Caco-2 (cell line): Measurements from ENCODE around the gene RNF41. TPM values are rescaled to one million over a fixed set of nuclear protein-coding genes. Genes with fewer than 3 reads are reported as not detected.
A peak's percentile ranks its signal among the peaks of the same experiment; 100 is the strongest.

Experiments used
- BruUV-seq: library from RNA; stranded (reverse); fragments of 400-500 nt; replicated peaks from 2 replicates; lab custom pipeline; 2021; lab: Mats Ljungman, UMichigan
- CTCF ChIA-PET: fragments of 300-600 bp; sonication (Branson Sonifier 250); formaldehyde crosslinking; loops from one replicate; lab custom pipeline; 2022; ENCODE audit warnings: antibody characterized with exemption; lab: Charles Lee
- POLR2A ChIA-PET: fragments of 300-600 bp; sonication (Branson Sonifier 250); formaldehyde crosslinking; loops from one replicate; lab custom pipeline; 2022; ENCODE audit warnings: antibody characterized with exemption; lab: Charles Lee
- DNase-seq, 2 experiments: peaks; one replicate each; pipeline versions ENCODE4 v3.0.0 to v3.0.0-alpha.2; 2020 to 2022
- H3K27me3 ChIP-seq: replicated peaks from 2 replicates; pipeline ENCODE4 v1.6.0; 2011; ENCODE audit warnings: low read length; ENCODE audit not compliant: control insufficient read depth, insufficient read depth
- H3K36me3 ChIP-seq: 2 replicates; pipeline ENCODE4 v1.5.1; 2011; ENCODE audit warnings: low read length; ENCODE audit not compliant: control insufficient read depth, insufficient read depth
- H3K4me1 ChIP-seq: fragments of 250-450 bp; sonication (Bioruptor Pico); 2 replicates; pipeline ENCODE4 v1.5.1; 2020; ENCODE audit warnings: mild to moderate bottlenecking
- H3K4me3 ChIP-seq: 2 replicates; pipeline ENCODE4 v1.5.1; 2011; ENCODE audit warnings: low read depth, mild to moderate bottlenecking, control low read depth, low read length
- H3K9me3 ChIP-seq: fragments of 250-450 bp; sonication (Bioruptor Pico); 2 replicates; pipeline ENCODE4 v1.5.1; 2020; ENCODE audit warnings: mild to moderate bottlenecking, moderate library complexity
- H3K27ac Mint-ChIP-seq: one replicate; pipeline ENCODE4 v1.8.0; 2022; ENCODE audit warnings: mixed read lengths; ENCODE audit not compliant: unreplicated experiment
- H3K27me3 Mint-ChIP-seq: one replicate; pipeline ENCODE4 v1.8.0; 2022; ENCODE audit warnings: mixed read lengths; ENCODE audit not compliant: insufficient read depth, unreplicated experiment
- H3K36me3 Mint-ChIP-seq: one replicate; pipeline ENCODE4 v1.8.0; 2022; ENCODE audit warnings: mild to moderate bottlenecking, mixed read lengths; ENCODE audit not compliant: insufficient read depth, unreplicated experiment
- H3K4me1 Mint-ChIP-seq: one replicate; pipeline ENCODE4 v1.8.0; 2022; ENCODE audit warnings: low read depth, mixed read lengths; ENCODE audit not compliant: unreplicated experiment
- H3K4me3 Mint-ChIP-seq: one replicate; pipeline ENCODE4 v1.8.0; 2022; ENCODE audit warnings: mild to moderate bottlenecking, moderate library complexity, mixed read lengths; ENCODE audit not compliant: unreplicated experiment
- H3K9me3 Mint-ChIP-seq: one replicate; pipeline ENCODE4 v1.8.0; 2022; ENCODE audit warnings: mixed read lengths; ENCODE audit not compliant: unreplicated experiment
- CTCF ChIP-seq, 2 experiments: fragments of 200-600 bp in 1 of 2; IDR thresholded peaks; 1 replicate in 1 of 2; 2 replicates in 1 of 2; pipeline versions ENCODE4 v1.5.1 to v1.8.0; 2011 to 2022; ENCODE audit warnings: antibody characterized with exemption in 1 of 2, control low read depth in 1 of 2, inconsistent platforms in 1 of 2, low read depth in 1 of 2, low read length in 1 of 2, mild to moderate bottlenecking in 1 of 2, moderate library complexity in 1 of 2; ENCODE audit not compliant: insufficient read depth in 1 of 2, severe bottlenecking in 1 of 2, unreplicated experiment in 1 of 2
- intact Hi-C: fragments of 100-400 bp; cut with micrococcal nuclease; formaldehyde crosslinking; loops from one replicate; pipeline ENCODE4 v1.10.0; 2022; ENCODE audit not compliant: unreplicated experiment
- total RNA-seq: library from RNA; stranded (reverse); gene quantifications from 2 replicates; pipeline ENCODE4 v1.2.3, GENCODE V29; 2022

Gene RNF41
- total RNA-seq, 1 experiment from 2014 or later, result 53.4 TPM

- CTCF ChIA-PET, result interaction anchor here (0.5 to 3.8 kb wide), 15 partner anchors 8 to 450 kb away, joined by 3 to 99 read pairs (median 7); partner anchors contain the start of genes ANKRD52, CNPY2, ESYT1 and MYL6
- peaks cover 26% of the 10 kb centered on the region for H3K4me1 Mint-ChIP-seq
- peak overlapping the region; percentile 97 for H3K4me3 Mint-ChIP-seq
- no peaks in the 10 kb centered on the region for H3K9me3 ChIP-seq
- peaks cover 53% of the 10 kb centered on the region for H3K36me3 Mint-ChIP-seq
- POLR2A ChIA-PET, result interaction anchor here (0.9 to 2.3 kb wide), 9 partner anchors 30 to 127 kb away, joined by 3 to 20 read pairs (median 7); partner anchors contain the start of genes CNPY2, COQ10A, ESYT1 and MYL6
- H3K27me3 Mint-ChIP-seq, result peaks cover 3% of the 10 kb centered on the region
- intact Hi-C loops, result loop anchor here (1.0 to 2.0 kb wide), 2 partner anchors 29 to 62 kb away; no protein-coding TSS in a partner anchor
- DNase-seq, result no peak
- peaks cover 19% of the 10 kb centered on the region for H3K4me1 ChIP-seq
- peak overlapping the region; percentile 49 for H3K4me3 ChIP-seq
- H3K27ac Mint-ChIP-seq, result peak overlapping the region; percentile 81
- peaks cover 3% of the 10 kb centered on the region for H3K36me3 ChIP-seq
- no TSS peak for BruUV-seq
- H3K27me3 ChIP-seq, result no peaks in the 10 kb centered on the region
- H3K9me3 Mint-ChIP-seq, result no peaks in the 10 kb centered on the region
- TF ChIP-seq CTCF (IDR thresholded peaks at IDR 0.05; ENCODE audit: insufficient read depth in 1 of 2, low read depth in 1 of 2, low read length in 1 of 2, severe bottlenecking in 1 of 2, unreplicated experiment in 1 of 2), result no peak
Observed at GRCh38 chr12:56188778-56189098, 33.0 kb downstream of the RNF41 start.

GRCh38 chr12:56188131-56188777 is 33.5 kb downstream of the RNF41 start:
- intact Hi-C loops, result loop anchor here (2.0 kb wide), 1 partner anchor 61 kb away; no protein-coding TSS in a partner anchor
- Mint-ChIP-seq H3K9me3 (no peaks in the 10 kb centered on the region), H3K4me3 (peak overlapping the region; percentile 97), H3K27me3 (peaks cover 3% of the 10 kb centered on the region), H3K4me1 (peaks cover 26% of the 10 kb centered on the region), H3K36me3 (peaks cover 53% of the 10 kb centered on the region), H3K27ac (peak overlapping the region; percentile 81)
- H3K4me1 ChIP-seq, result peaks cover 17% of the 10 kb centered on the region
- no peaks in the 10 kb centered on the region for H3K9me3 ChIP-seq
- DNase-seq, result no peak
- H3K36me3 ChIP-seq, result peaks cover 3% of the 10 kb centered on the region
- no peaks in the 10 kb centered on the region for H3K27me3 ChIP-seq
- ChIA-PET CTCF (interaction anchor here (0.5 to 3.8 kb wide), 8 partner anchors 36 to 1863 kb away, joined by 3 to 99 read pairs (median 12); partner anchors contain the start of genes ANKRD52, COPZ1, ESYT1 and MYL6B), POLR2A (interaction anchor here (0.9 to 1.8 kb wide), 4 partner anchors 30 to 84 kb away, joined by 3 to 20 read pairs (median 5); partner anchors contain the start of genes MYL6, PA2G4, RNF41 and ZC3H10)
- TF ChIP-seq CTCF (IDR thresholded peaks at IDR 0.05; ENCODE audit: insufficient read depth in 1 of 2, low read depth in 1 of 2, low read length in 1 of 2, severe bottlenecking in 1 of 2, unreplicated experiment in 1 of 2), result no peak
- H3K4me3 ChIP-seq, result peak overlapping the region; percentile 49
- BruUV-seq, result no TSS peak

- Histone ChIP-seq H3K27me3 (no peaks in the 10 kb centered on the region), H3K4me1 (peaks cover 10% of the 10 kb centered on the region), H3K9me3 (no peaks in the 10 kb centered on the region), H3K4me3 (no peak overlapping the region), H3K36me3 (peaks cover 5% of the 10 kb centered on the region)
- TSS peak; percentile 26 for BruUV-seq
- H3K27me3 Mint-ChIP-seq, result peaks cover 3% of the 10 kb centered on the region
- H3K4me1 Mint-ChIP-seq, result peaks cover 26% of the 10 kb centered on the region
- DNase-seq, result no peak
- no peak overlapping the region for H3K27ac Mint-ChIP-seq
- peaks cover 62% of the 10 kb centered on the region for H3K36me3 Mint-ChIP-seq
- TF ChIP-seq CTCF (IDR thresholded peaks at IDR 0.05; ENCODE audit: insufficient read depth in 1 of 2, low read depth in 1 of 2, low read length in 1 of 2, severe bottlenecking in 1 of 2, unreplicated experiment in 1 of 2), result no peak
- ChIA-PET CTCF (no interaction called here), POLR2A (interaction anchor here (1.0 kb wide), 1 partner anchor 35 kb away, joined by 3 read pairs; the partner anchor contains the start of gene RNF41)
- no peak overlapping the region for H3K4me3 Mint-ChIP-seq
- intact Hi-C loops, result no loop called here
- no peaks in the 10 kb centered on the region for H3K9me3 Mint-ChIP-seq
Observed at GRCh38 chr12:56186957-56187356, 34.8 kb downstream of the RNF41 start.
